GM21515 (cell line): ENCODE measurements around the gene C2orf80.
"Not testable (repeated sequence)": the region's sequence is repeated elsewhere in the genome, so short reads cannot be mapped to it uniquely, and the experiment has no call there.

ENCODE experiments used
- ATAC-seq: cut with Tn5 transposase; IDR thresholded peaks from one replicate; pipeline ENCODE4 v1.9.1; 2021; ENCODE audit not compliant: unreplicated experiment

Gene C2orf80

DNA sequence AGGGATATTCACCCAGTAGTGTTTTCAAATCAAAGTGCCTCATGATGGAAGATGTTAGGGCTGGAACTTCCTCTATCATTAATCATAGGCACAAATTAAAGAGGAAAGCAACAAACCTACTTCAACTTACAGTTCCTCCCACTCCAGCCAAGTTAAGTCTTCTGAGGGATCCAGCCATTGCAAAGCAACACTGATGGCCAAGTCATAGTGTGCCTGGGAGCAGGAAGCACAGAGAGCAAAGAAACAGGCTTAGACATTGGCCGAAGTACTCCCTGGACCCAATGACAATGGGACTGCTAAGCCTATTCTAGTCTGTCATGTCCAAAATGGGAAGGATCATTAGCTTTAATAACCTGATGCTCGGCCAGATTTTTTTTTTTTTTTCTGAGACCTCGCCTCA lies 7.0 kb downstream of the C2orf80 start:
- ATAC-seq = no peak

DNA sequence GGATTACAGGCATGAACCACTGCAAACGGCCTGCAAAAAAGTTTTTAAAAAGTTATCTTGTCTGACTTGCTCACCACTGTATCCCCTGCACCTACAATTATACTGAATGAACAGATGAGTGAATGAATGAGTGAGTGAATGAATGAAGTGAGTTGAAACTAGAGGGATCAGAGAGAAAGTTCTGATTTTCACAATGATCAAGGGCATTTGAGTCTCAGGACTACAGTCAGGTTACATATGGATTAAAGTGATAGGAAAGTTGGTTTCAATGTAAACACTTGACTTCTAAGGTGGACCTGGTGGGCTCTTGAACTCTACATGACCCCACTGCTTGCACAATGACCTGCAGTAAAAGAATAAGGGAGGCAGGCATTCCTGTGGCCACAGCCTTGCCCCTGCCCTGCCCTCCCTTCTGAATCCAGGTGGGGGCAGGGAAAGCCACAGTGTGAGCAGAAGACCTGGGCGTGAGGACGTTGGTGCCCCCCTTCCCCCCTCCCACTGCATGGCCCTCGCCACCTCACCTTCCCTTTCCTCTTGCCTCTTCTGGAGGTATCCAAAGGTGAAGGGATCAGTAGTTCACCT lies 10.7 kb downstream of the C2orf80 start:
- ATAC-seq = no peak

DNA sequence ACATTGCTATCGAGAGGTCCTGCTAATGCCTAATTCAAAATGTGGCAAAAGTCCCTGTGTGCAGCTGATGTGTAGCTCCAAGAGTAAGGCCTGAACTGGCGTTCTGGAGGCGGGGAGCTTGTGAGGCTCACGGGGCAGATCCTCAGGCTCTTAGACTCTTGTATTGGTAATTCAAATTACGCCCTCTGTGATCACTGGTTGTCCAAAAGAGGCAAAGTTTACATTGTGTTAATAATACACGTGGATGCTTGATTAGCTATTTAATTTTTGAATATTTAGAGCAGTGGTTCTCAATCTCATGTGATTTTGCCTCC lies 14.0 kb downstream of the C2orf80 start:
- ATAC-seq = no peak

DNA sequence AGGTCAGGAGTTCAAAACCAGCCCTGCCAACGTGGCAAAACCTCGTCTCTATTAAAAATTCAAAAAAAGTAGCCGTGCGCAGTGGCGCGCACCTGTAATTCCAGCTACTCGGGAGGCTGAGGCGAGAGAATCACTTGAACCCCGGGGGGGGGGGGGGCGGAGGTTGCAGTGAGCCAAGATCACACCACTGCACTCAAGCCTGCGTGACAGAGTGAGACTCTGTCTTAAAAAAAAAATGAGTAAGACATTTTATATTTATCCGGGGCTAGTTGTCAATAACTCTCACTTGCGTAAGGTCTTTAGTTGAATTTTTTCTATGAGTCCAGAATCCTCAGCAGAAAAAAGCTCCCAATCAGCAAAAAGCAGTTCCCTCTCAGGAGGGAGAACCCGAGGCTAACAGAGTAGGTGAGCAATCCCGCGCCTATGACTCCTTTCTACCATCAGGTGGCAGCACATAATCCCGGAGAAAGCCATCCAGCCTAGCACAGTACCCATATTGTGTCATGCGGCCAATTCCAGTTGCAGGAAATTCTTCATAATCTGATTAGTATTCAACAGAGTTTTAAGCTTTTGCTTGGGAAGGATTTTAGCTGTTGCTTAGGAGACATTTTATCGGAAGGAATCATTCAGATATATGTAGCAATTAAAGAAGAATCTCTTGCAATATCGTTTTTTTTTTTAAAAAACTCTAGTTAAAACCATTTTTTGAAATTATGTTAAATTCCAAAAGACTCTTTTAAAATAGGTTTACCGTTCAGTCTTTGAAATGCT lies 14.6 kb downstream of the C2orf80 start:
- ATAC-seq = peak; percentile 99

DNA sequence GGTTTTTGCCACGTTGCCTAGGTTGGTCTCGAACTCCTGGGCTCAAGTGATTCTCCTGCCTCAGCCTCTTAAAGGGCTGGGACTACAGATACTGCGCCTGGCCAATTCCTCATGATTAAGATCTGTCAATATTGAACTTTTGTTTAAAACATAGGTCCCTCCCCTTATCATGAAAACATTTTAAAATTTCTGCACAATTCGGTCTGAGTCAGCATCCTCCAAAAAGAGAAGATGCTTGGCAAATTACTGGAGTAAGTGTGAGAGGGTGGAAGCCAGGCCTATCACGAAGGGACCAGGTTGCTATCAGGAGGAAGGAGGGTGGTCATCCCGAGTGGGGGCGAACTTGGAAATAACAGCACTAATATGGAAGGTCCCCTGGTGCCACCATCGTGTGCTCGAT lies 15.7 kb downstream of the C2orf80 start:
- no peak for ATAC-seq

DNA sequence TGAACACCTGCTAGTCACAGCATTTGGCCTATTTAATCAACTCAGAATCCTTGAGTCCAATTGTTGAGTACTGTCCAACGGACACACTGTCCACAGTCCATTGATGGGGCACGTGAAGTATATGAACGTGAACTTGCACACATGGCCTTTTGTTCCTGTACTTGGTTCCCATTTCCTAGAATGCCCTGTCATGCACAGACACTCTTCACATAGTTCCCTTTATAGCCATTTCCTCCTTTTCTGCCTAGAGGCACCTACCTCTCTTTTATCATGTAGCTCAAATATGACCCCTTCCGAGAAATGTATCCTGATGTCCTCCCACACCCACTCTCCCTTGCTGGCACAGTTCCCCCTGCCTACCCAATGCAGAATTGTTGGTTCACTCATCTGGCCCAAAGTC lies 17.7 kb downstream of the C2orf80 start:
- ATAC-seq = no peak

DNA sequence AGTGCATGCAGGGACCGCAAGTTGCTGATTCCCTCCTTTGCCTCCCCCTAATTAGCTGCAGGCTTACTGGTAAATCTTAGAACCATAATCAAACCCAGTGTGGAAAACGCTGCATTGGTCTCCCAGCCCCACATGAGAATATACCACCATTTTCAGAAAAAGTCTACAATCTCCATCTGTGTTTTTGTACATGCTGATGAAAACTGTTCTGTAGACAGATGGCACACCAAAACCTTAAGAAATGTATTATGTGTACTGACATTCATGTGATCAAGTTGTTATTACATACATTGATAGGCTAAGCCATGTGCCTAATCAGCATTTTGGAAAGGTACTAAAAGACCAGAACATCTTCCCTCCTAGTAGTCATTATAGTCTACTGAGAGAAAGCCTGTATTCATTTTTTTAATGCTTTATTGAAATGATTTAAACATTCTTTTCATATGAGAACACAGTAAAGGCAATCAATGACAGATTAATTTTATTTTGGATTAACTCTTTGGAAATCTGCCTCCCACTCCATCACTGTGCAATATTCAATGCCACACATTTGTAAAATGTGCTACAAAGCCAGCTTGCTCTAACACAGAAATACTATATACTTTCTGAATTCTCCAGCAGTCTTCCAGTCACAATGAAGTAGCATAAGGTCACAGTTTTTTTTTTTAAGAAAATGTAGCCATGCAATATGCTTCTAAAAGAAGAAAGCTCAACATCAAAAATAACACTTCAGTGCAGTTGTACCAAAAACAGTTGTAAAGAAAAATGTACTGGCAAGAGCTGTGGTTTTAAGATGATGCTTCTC lies 24.7 kb downstream of the C2orf80 start:
- no peak for ATAC-seq

DNA sequence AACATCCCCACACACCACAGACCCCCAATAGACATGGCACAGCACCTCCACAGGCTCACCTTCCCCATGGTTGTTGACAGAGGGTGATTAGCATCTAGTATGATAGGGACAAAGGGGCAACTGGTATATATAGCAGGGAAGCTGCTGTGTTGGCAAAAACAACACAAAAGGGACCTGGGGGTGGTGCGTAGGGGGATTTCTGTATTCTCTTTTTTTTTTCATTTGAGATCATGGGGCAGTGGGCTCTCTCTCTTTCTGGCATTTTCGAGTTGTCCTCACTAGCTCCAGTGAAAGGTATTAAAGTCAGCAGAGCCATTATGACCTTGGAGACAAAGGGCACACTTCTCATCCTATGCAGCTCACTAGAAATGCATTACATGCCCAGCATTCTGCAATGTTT lies 26.3 kb downstream of the C2orf80 start, which contains the start of gene CRYGA:
TSS of gene CRYGA (minus strand) at position 101 of the 400 bp plus-strand sequence. CDS start at position 68, 33 bp downstream.
- no peak for ATAC-seq

DNA sequence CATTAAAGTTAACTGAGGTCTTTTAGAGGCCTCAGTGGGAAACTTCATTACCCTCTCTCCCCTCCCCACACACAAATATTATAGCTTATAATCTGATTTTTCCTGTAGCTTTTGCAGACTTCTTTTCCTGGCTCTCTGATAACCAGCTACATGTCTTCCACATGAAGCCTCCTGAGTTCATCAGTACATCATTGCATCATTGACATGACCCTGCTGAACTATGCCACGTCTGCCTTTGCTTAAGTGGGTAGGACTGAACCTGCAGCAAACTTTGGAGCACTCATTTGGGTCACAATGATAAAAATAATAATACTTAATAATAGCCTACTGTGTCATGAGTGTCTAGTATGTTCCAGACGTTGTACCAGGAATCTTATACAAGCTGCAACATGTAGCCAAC lies 33.4 kb downstream of the C2orf80 start:
- no peak for ATAC-seq

DNA sequence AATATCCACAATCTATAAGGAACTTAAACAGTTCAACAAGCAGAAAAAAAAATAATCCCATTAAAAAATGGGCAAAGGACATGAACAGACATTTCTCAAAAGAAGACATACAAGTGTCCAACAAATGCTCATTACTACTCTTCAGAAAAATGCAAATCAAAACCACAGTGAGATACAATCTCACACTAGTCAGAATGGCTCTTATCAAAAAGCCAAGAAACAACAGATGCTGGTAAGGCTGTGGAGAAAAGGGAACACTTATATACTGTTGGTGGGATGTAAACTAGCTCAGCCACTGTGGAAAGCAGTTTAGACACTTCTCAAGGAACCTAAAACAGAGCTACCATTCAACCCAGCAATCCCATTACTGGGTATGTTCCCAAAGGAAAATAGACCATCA lies 36.7 kb downstream of the C2orf80 start:
- no peak for ATAC-seq

DNA sequence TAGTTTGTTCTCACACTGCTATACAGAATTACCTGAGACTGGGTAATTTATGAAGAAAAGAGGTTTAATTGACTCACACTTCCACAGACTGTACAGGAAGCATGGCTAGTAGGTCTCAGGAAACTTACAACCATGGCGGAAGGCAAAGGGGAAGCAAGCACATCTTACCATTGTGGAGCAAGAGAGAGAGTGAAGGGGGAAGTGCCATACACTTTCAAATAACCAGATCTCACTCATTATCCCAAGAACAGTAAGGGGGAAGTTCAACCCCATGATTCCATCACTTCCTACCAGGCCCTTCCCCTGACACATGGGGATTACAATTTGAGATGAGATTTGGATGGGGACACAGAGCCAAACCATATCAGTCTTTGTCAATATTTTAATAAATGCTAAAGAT lies 38.9 kb downstream of the C2orf80 start:
- ATAC-seq = no peak

DNA sequence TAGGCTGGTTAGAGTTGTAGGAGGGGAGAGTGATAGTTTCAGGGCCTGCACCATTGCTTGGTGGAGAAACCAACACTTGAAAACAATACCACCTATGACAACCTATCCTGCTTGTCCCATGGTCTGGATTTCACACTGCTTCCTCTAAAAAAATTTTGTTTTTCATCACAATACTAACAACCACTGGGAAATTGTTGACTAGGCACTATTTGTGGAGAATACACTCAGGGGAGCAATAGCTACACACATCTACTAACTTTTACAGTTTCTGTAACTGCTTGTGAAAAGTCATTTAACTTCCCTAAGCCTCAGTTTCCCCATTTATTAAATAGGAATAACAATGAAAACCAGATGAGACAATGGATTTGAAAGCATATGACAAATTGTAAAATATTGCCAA lies 39.7 kb downstream of the C2orf80 start:
- ATAC-seq = no peak

DNA sequence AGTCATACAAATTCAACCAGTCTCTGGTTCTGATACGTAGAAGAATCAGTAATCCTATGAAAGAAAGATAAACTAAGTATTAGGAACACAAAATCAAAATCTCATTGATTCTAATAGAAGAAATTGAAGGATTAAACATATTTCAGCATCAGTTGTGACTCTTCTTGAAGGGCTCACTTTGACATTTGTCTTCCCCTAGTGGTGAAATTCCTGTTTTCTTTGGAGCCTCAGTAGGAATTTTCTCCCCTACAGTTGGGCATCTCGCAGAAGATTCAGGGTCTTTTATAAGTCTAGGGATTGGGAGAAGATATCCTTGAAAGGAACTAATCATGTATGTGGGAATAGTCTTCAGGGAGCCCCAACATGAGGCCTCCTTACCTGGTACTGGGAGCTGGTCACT lies 41.0 kb downstream of the C2orf80 start:
- no peak for ATAC-seq

DNA sequence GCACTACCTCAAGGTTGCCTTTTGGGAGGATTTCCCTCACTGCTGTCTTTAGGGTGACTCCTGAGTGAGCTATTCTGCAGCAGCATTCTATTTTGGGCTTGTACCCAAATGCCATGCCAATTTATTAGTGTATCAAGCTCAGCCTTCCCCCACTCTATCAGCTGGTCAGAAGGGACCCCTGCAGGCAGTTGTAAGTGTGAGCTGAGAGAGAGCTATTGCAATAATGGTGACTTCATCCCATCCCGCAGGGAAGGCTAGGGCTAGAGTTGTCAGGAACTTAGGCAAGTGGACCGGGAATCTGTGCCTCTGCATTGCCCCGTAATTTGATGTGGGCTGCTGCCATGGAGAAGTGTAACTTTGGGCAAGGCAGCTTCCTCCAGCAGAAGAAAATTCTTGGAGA lies 42.1 kb downstream of the C2orf80 start:
- no peak for ATAC-seq

DNA sequence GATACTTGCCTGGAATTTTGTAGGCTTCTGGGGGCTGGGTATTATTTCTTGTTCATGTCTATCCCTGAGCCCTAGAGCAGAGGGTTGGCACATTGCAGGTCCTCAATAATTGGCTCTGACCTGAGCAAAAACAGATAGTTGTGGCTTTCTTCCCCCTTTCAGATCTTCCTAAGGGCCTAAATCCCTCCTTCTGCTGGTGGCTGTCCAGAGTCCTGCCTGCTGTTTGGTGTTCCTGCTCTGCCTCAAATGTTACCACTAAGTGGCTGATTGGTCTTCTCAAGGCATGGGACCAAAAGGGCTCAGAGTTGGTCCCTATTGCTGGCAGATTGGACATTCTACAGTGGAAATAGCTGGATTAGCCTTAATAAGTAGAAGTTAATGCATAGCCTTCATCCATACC lies 42.8 kb downstream of the C2orf80 start:
- no peak for ATAC-seq

DNA sequence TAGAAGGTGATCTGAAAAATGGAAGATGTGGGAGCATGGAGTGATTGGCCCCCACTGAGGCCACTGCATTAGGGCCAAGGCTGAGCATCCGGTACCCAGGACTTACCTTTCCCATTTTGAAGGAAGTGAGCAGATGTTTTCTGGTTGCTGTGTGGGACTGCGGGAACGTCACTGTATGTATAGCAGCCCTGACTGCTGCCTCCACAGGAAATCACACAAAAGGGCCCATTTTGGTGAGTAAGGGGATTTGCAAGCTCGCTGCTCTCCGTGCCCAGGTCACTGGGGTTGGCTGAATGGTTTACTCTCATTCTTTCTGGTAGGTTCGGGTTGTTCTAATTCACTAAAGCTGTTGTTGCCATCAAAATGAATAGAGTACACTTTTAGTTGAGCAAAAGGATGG lies 43.8 kb downstream of the C2orf80 start, which contains the start of gene CRYGB:
TSS of gene CRYGB (minus strand) at position 153 of the 400 bp plus-strand sequence. CDS start at position 115, 38 bp downstream.
- no peak for ATAC-seq

DNA sequence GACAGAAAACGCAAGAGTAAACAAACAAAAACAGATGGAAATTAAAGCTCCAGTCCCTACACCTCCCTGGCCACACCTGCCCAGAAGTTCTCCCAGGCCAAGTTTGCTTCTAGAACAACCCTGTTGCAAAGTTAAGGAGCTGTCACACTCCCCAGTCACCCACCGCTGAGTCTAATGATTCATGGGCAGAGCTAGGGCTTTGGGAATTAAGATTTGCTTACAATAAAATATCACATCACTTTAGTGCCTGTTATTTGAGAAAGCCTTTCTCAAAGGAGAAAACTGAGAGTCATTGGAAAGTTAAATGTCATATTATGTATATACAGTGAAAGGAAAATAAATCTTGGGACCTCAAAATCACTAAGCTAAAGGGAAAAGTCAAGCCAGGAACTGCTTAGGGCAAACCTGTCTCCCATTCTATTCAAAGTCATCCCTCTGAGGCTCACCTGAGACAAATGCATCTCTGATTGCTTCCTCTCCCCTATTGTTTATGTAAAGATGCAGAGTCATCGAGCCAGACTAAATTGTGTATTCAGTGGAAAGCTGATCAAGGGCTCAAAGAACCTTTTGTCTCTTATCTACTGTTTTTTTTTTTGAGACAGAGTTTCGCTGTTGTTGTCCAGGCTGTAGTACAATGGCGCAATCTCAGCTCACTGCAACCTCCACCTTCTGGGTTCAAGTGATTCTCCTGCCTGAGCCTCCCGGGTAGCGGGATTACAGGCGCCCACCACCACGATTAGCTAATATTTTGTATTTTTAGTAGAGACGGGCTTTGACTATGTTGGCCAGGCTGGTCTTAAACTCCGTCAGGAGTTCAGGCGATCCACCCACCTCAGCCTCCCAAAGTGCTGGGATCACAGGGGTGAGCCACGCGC lies 46.7 kb downstream of the C2orf80 start:
- ATAC-seq = no peak

DNA sequence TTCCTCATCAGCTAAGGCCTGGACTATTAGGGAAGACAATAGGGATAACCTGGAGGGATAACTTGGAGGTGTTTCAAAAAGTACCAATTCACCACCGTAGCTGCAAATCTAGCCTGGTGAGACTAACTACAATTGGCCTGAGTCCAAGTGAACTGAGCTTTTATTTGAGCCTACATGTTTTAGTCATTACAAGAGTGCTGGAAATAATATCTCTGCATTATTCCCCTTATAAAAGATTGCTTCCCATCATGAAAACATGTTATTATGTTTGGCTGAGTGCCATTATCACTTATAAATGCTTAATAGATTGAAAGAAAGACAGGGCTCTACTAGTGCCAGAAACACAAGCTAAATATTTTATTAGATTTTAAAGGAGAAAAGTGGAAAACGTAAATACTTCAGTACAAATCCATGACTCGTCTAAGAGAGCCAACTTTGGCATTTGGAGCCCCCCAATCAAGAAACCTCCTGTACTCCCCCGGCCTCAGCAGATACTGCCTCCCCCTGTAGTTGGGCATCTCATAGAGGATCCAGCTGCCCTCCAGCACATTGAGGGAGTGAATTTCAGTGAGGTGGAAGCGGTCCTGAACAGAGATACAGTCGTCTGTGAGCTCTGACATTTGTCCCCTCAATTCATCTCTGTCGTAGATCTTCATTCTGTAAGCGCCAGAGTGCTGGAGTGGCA lies 47.4 kb downstream of the C2orf80 start:
- ATAC-seq = no peak

DNA sequence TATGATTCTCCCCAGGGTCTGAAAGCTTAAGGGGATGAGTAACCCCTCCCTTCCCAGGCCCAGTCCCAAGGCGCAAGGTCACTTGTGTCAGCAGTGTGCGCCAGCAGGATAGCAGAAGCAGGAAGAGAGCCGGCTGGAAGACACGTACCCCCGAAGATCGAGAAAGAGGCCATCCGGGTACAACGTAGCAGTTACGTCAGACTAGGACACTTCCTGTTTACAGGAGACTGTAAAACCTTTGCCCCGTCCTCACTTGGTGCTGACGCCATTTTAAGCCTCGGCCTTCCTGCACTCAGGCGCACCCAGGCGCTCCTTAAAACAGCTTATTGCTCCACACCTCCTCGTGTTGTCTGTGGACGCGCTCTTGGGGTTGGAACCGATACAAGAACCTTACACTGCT lies 50.4 kb downstream of the C2orf80 start:
- ATAC-seq = no peak

DNA sequence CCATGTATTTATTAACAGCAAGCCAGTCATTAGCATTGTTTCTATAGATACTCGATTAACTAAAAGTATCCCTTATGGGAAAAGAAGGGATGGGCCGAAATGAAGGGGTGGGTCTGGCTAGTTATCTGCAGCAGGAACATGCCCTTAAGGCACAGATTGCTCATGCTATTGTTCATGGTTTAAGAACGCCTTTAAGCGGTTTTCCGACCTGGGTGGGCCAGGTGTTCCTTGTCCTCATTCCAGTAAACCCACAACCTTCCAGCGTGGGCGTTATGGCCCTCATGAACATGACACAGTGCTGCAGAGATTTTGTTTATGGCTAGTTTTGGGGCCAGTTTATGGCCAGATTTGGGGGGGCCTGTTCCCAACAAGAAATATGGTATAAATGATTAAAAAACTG lies 51.5 kb downstream of the C2orf80 start:
- ATAC-seq = not testable (repeated sequence)

DNA sequence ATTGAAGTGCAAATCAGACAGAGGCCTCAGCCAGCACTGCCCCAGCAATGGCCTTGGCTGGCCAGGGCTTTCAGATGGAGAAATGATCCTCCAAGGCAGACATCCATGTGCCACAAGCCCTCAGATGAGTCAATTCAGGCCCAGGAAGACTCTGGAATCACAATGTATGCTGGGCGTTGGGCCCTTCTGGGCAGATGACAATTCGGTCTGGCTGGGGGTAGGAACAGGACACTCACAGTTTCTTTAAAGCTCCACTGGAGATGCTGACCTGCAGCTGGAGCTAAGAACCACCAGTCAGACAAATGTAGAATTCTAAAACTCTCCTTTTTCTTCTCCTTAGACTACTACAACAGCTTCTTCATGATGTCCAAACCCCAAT lies 53.1 kb downstream of the C2orf80 start:
- ATAC-seq = no peak
